Measurements from ENCODE around the gene NAALADL2. TPM values are rescaled to one million over a fixed set of nuclear protein-coding genes. Genes with fewer than 3 reads are reported as not detected.

Gene NAALADL2
- total RNA-seq, 1 experiment from 2014 or later, result 1.9 TPM

DNA sequence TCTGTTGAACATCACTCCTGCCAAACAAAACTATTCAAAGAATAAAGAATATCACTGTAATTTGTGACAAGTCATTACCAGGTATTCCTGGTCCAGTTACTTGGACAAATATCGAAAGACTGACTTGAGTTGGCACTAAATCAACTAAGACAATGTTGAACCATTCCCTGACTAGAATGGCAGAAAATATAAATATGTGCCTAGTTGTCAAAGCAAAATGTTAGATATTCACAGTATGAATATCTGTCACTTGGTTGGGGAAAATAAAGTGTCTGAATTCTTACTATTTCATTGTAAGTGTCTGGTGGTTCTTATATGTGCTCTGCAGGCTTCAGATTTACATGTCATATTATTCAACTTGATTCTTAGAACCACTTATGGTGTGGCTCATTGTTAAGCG is 470.2 kb downstream of the NAALADL2 start:
- H3K9ac ChIP-seq (ENCODE audit: low read length), result no peak overlapping the region
- no peak overlapping the region for H3K4me3 ChIP-seq (ENCODE audit: low read length)
- no peak overlapping the region for H3K4me2 ChIP-seq (ENCODE audit: low read length)
- H3K36me3 ChIP-seq (ENCODE audit: low read depth, low read length), result no peaks in the 10 kb centered on the region
- H3K27ac ChIP-seq (ENCODE audit: low read length), result no peak overlapping the region
- CTCF ChIA-PET, result no interaction called here
- no peaks in the 10 kb centered on the region for H3F3A ChIP-seq (ENCODE audit: low read length, unreplicated experiment)
- no peak overlapping the region for H2AFZ ChIP-seq (ENCODE audit: low read length)
- no peaks in the 10 kb centered on the region for H3K4me1 ChIP-seq (ENCODE audit: insufficient read depth, low read length)
- no peaks in the 10 kb centered on the region for H3K9me2 ChIP-seq (replicated peaks; ENCODE audit: low read length)
- TF ChIP-seq, protein P1, sequence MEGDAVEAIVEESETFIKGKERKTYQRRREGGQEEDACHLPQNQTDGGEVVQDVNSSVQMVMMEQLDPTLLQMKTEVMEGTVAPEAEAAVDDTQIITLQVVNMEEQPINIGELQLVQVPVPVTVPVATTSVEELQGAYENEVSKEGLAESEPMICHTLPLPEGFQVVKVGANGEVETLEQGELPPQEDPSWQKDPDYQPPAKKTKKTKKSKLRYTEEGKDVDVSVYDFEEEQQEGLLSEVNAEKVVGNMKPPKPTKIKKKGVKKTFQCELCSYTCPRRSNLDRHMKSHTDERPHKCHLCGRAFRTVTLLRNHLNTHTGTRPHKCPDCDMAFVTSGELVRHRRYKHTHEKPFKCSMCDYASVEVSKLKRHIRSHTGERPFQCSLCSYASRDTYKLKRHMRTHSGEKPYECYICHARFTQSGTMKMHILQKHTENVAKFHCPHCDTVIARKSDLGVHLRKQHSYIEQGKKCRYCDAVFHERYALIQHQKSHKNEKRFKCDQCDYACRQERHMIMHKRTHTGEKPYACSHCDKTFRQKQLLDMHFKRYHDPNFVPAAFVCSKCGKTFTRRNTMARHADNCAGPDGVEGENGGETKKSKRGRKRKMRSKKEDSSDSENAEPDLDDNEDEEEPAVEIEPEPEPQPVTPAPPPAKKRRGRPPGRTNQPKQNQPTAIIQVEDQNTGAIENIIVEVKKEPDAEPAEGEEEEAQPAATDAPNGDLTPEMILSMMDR (conservative IDR thresholded peaks at IDR 0.05; ENCODE audit: low read depth, low read length), result no peak
- TF ChIP-seq EZH2phosphoT487 (IDR thresholded peaks at IDR 0.05; ENCODE audit: borderline replicate concordance, low read length) (no peak), EZH2 (IDR thresholded peaks at IDR 0.05; ENCODE audit: low read length, unreplicated experiment) (no peak)
- no TSS peak for BruUV-seq (replicated peaks)
- POLR2A ChIA-PET (ENCODE audit: unreplicated experiment), result no interaction called here
- DNase-seq (no peak), ATAC-seq (no peak)
- no peaks in the 10 kb centered on the region for H3K27me3 ChIP-seq (ENCODE audit: low read length)
- intact Hi-C loops (cut with micrococcal nuclease), result no loop called here
- H3K9me3 ChIP-seq (ENCODE audit: low read length), result no peaks in the 10 kb centered on the region
- H3K79me2 ChIP-seq (ENCODE audit: low read length), result no peaks in the 10 kb centered on the region
- H4K20me1 ChIP-seq (ENCODE audit: low read length), result no peaks in the 10 kb centered on the region

GRCh38 chr3:175335229-175335628 is 476.1 kb downstream of the NAALADL2 start:
- Histone ChIP-seq H3K27ac (ENCODE audit: low read length) (no peak overlapping the region), H3K9me3 (ENCODE audit: low read length) (no peaks in the 10 kb centered on the region), H3K36me3 (ENCODE audit: low read depth, low read length) (no peaks in the 10 kb centered on the region), H3K9me2 (replicated peaks; ENCODE audit: low read length) (no peaks in the 10 kb centered on the region), H3F3A (ENCODE audit: low read length, unreplicated experiment) (no peaks in the 10 kb centered on the region), H3K4me1 (ENCODE audit: insufficient read depth, low read length) (peaks cover 24% of the 10 kb centered on the region), H4K20me1 (ENCODE audit: low read length) (no peaks in the 10 kb centered on the region), H3K9ac (ENCODE audit: low read length) (no peak overlapping the region), H3K4me3 (ENCODE audit: low read length) (no peak overlapping the region), H3K4me2 (ENCODE audit: low read length) (no peak overlapping the region), H3K79me2 (ENCODE audit: low read length) (no peaks in the 10 kb centered on the region), H2AFZ (ENCODE audit: low read length) (no peak overlapping the region), H3K27me3 (ENCODE audit: low read length) (no peaks in the 10 kb centered on the region)
- peak; percentile 26 for DNase-seq
- ATAC-seq, result no peak
- ChIA-PET CTCF (no interaction called here), POLR2A (ENCODE audit: unreplicated experiment) (no interaction called here)
- TF ChIP-seq, protein P1 (conservative IDR thresholded peaks at IDR 0.05; ENCODE audit: low read depth, low read length), result no peak
- no TSS peak for BruUV-seq (replicated peaks)
- intact Hi-C loops (cut with micrococcal nuclease), result no loop called here

DNA sequence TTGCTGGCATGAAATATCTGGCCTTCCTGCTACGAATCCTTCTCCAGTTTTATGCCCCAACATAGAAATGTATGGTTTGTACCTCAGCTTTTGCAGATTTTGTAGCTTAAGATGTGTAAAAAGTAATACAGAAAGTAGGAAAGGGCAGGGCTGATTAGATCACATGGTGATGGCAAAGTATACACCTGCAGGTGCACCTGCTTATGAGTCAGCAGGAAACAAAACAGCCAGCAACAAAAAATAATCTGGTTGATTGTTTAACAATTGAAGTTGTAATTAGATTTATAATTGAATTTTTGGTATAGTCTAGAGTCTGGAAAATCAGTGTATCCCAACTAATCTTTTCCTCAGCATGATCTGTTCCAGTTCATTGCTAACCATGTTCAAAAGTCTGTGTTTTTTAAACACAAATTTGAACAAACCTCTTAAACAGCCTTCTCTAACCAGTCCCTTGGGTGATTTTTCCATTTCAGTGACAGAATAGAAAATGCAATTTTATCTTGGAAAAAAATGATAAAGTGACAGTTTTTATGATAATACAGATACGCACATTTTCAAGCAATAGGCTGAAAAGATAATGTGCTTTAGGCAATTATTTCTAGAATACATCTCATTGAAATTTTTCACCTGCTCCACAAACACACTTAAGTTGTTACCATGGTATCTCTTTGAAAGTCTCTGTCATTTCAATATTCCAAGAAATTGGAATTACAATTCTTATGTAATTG is 477.4 kb downstream of the NAALADL2 start:
- H3F3A ChIP-seq (ENCODE audit: low read length, unreplicated experiment), result no peaks in the 10 kb centered on the region
- no peaks in the 10 kb centered on the region for H3K9me3 ChIP-seq (ENCODE audit: low read length)
- peaks cover 24% of the 10 kb centered on the region for H3K4me1 ChIP-seq (ENCODE audit: insufficient read depth, low read length)
- intact Hi-C loops (cut with micrococcal nuclease), result no loop called here
- H3K9me2 ChIP-seq (replicated peaks; ENCODE audit: low read length), result no peaks in the 10 kb centered on the region
- ChIA-PET CTCF (no interaction called here), POLR2A (ENCODE audit: unreplicated experiment) (interaction anchor here (0.6 kb wide), 1 partner anchor 429 kb away, joined by 5 read pairs; no protein-coding TSS in a partner anchor)
- H4K20me1 ChIP-seq (ENCODE audit: low read length), result no peaks in the 10 kb centered on the region
- H3K36me3 ChIP-seq (ENCODE audit: low read depth, low read length), result no peaks in the 10 kb centered on the region
- no peaks in the 10 kb centered on the region for H3K27me3 ChIP-seq (ENCODE audit: low read length)
- no peak overlapping the region for H2AFZ ChIP-seq (ENCODE audit: low read length)
- no TSS peak for BruUV-seq (replicated peaks)
- H3K9ac ChIP-seq (ENCODE audit: low read length), result no peak overlapping the region
- TF ChIP-seq, protein P1 (conservative IDR thresholded peaks at IDR 0.05; ENCODE audit: low read depth, low read length), result no peak
- no peak for TF ChIP-seq EZH2 (IDR thresholded peaks at IDR 0.05; ENCODE audit: low read length, unreplicated experiment)
- TF ChIP-seq EZH2phosphoT487 (IDR thresholded peaks at IDR 0.05; ENCODE audit: borderline replicate concordance, low read length), result no peak
- no peak overlapping the region for H3K4me2 ChIP-seq (ENCODE audit: low read length)
- DNase-seq (peak; percentile 22), ATAC-seq (no peak; the same call in 1 of the 2 replicates)
- no peak overlapping the region for H3K4me3 ChIP-seq (ENCODE audit: low read length)
- H3K79me2 ChIP-seq (ENCODE audit: low read length), result no peaks in the 10 kb centered on the region
- no peak overlapping the region for H3K27ac ChIP-seq (ENCODE audit: low read length)
